Subcutaneous adipose tissue (tissue), 4 donors: ENCODE results near the gene MOG. TPM values are rescaled to one million over a fixed set of nuclear protein-coding genes. Genes with fewer than 3 reads are reported as not detected.

Source experiments
- total RNA-seq, 4 donors: library from RNA; depleted of rRNA; stranded (reverse); fragments of >200 nt; gene quantifications; one replicate each; pipeline ENCODE4 v1.1.0, GENCODE V29; 2016
- TF ChIP-seq, protein P1 (sequence below): fragments of 450-650 bp; IDR thresholded peaks from one replicate; pipeline ENCODE4 v1.5.1; 2016; ENCODE audit warnings: low read depth, mild to moderate bottlenecking, control low read depth, antibody characterized with exemption, moderate library complexity

Gene MOG
- total RNA-seq, 4 donors from 2014 or later = not detected

GRCh38 chr6:29631209-29631810 lies 25.6 kb upstream of the MOG start:
- TF ChIP-seq, protein P1, sequence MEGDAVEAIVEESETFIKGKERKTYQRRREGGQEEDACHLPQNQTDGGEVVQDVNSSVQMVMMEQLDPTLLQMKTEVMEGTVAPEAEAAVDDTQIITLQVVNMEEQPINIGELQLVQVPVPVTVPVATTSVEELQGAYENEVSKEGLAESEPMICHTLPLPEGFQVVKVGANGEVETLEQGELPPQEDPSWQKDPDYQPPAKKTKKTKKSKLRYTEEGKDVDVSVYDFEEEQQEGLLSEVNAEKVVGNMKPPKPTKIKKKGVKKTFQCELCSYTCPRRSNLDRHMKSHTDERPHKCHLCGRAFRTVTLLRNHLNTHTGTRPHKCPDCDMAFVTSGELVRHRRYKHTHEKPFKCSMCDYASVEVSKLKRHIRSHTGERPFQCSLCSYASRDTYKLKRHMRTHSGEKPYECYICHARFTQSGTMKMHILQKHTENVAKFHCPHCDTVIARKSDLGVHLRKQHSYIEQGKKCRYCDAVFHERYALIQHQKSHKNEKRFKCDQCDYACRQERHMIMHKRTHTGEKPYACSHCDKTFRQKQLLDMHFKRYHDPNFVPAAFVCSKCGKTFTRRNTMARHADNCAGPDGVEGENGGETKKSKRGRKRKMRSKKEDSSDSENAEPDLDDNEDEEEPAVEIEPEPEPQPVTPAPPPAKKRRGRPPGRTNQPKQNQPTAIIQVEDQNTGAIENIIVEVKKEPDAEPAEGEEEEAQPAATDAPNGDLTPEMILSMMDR = no peak

GRCh38 chr6:29631860-29632731 lies 24.8 kb upstream of the MOG start:
- TF ChIP-seq, protein P1 = no peak

DNA sequence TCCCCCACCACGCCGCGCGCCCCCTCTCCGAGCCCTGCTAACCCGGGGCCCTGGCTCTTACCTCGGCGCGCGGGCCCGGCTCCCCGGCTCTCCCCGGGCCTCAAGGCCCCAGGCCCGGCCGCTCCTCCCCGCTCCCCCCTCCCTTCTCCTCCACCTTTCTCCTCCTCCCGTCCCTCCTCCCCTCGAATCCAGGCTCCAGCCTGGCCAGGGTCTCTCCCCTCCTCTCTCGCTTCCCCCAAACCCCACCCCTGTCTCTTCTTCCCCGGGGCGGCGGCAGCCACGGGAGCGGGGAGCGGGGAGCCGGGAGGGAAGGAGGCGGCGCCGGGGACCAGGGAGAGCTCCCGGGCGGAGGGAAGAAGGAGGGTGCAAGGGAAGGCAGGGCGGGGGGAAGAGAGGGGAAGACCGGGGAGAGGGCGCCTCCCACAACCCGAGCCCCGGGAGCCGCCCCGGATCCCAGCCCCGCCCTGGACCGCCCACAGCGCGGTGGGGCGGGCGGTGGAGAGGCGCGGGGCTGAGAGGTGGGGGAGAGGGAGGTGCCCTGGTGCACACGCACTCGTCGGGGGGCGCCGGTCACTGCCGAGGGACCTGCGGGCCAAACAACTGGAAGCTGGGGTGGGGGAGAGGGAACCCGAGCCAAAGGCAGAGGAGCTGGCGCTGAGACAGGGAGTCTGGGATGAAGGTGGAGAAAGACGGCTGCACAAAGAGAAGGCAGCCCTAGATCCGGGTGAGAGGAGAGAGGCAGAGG lies 23.9 kb upstream of the MOG start, which contains the start of gene GABBR1:
GABBR1 (minus strand) TSS at position 395 of the 745 bp plus-strand sequence. CDS start 798 bp downstream, outside the sequence.
- TF ChIP-seq, protein P1 = no peak

DNA sequence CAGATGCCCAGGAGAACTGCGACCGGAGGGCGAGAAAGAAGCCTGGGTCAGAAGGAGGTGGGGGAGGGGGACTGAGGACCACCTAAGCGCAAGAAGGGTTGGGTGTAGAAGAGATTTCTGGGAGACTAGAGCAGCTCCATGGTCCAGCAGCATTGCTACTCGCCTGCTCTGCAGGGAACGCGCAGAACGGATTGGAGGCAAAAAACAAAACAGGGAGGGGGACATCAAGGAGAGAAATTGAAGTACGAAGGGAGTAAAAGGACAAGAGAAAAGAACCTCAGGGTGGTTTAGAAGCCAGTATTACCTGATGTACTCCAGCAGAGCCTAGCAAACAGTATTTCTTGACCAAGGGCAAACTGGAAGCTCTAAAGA lies 23.4 kb upstream of the MOG start:
- TF ChIP-seq, protein P1 = no peak

- TF ChIP-seq, protein P1 = no peak
Observed at GRCh38 chr6:29637247-29637646, 19.6 kb upstream of the MOG start.

- TF ChIP-seq, protein P1 = no peak
Observed at GRCh38 chr6:29641430-29642148, 15.3 kb upstream of the MOG start.
